ENCODE data around the gene C3orf22. TPM values are rescaled to one million over a fixed set of nuclear protein-coding genes. Genes with fewer than 3 reads are reported as not detected.

The C3orf22 gene
- total and polyA plus RNA-seq, 2 experiments from 2014 or later, result not detected

GRCh38 chr3:126540342-126540849 lies 18.3 kb downstream of the C3orf22 start:
- 2 to 3% methylated on average over 9 of the region's 9 CpGs for WGBS, 2 experiments (ENCODE audit: low coverage in 1 of 2, low lambda C conversion rate in 2 of 2, missing lambda C conversion rate in 2 of 2)
- peak overlapping the region; percentile 60 for H3K27ac ChIP-seq

DNA sequence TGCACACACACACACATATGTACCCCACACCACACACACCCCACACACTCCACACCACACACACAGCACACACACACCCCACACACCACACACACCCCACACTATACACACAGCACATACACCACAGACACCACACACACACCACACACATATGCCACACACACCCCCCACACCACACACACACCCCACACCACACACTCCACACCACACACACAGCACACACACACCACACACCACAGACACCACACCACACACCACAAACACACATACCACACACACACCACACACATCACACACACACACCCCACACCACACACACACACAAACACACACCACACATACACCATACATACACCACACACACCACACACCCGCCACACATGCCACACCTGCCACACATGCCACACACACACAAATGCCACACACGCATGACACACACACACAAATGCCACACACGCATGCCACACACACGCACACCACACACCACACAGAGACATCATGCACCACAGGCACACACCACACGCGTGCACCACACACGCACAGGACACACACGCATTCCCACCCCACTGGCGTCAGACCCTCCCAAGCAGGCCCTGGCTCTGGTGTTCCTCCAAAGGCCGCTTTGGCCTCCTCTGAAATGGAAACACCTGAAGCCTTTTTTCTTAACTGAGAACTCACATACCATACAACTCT lies 19.0 kb downstream of the C3orf22 start:
- H2AFZ ChIP-seq, result no peak overlapping the region
- peak overlapping the region; percentile 60 for H3K27ac ChIP-seq
- DNase-seq, result no peak
- H3K27me3 ChIP-seq (replicated peaks; ENCODE audit: insufficient read depth), result peaks cover 7% of the 10 kb centered on the region; the same call in 1 of the 2 replicates
- H3K4me1 ChIP-seq (ENCODE audit: insufficient read depth), result peaks cover 12% of the 10 kb centered on the region
- peak overlapping the region; percentile 11 for H3K4me2 ChIP-seq (ENCODE audit: unreplicated experiment)
- no peaks in the 10 kb centered on the region for H3K79me2 ChIP-seq (ENCODE audit: insufficient read depth)
- H3K9me3 ChIP-seq (ENCODE audit: low read depth), result no peaks in the 10 kb centered on the region
- in situ Hi-C loops (cut with MboI), result no loop called here
- peaks cover 22% of the 10 kb centered on the region for H3F3A ChIP-seq (ENCODE audit: insufficient read depth)
- no peak overlapping the region for H3K4me3 ChIP-seq
- WGBS, 2 experiments (ENCODE audit: low coverage in 1 of 2, low lambda C conversion rate in 2 of 2, missing lambda C conversion rate in 2 of 2), result 89 to 90% methylated on average over 10 of the region's 10 CpGs
- no peaks in the 10 kb centered on the region for H3K36me3 ChIP-seq (ENCODE audit: low read depth)
- H4K20me1 ChIP-seq (ENCODE audit: insufficient read depth), result no peaks in the 10 kb centered on the region
- peak overlapping the region; percentile 33; the same call in 1 of the 2 replicates for H3K9ac ChIP-seq
- no peaks in the 10 kb centered on the region for H3K9me2 ChIP-seq (ENCODE audit: insufficient read depth)
- TF ChIP-seq EZH2 (IDR thresholded peaks at IDR 0.05; ENCODE audit: insufficient read depth, poor library complexity, severe bottlenecking) (no peak), EZH2phosphoT487 (IDR thresholded peaks at IDR 0.05; ENCODE audit: insufficient read depth, low read depth) (no peak)

More at GRCh38 chr3:126540342-126540849, 18.3 kb downstream of the C3orf22 start:
- in situ Hi-C loops (cut with MboI), result no loop called here
- peaks cover 22% of the 10 kb centered on the region for H3F3A ChIP-seq (ENCODE audit: insufficient read depth)
- no peak overlapping the region for H3K4me3 ChIP-seq
- H3K9me2 ChIP-seq (ENCODE audit: insufficient read depth), result no peaks in the 10 kb centered on the region
- H3K79me2 ChIP-seq (ENCODE audit: insufficient read depth), result no peaks in the 10 kb centered on the region
- H3K27me3 ChIP-seq (replicated peaks; ENCODE audit: insufficient read depth), result 0 out of 2 replicates have a peak, but pooled peaks cover 5% of the 10 kb centered on the region
- no peaks in the 10 kb centered on the region for H4K20me1 ChIP-seq (ENCODE audit: insufficient read depth)
- peaks cover 12% of the 10 kb centered on the region for H3K4me1 ChIP-seq (ENCODE audit: insufficient read depth)
- peak; percentile 99 for DNase-seq
- no peaks in the 10 kb centered on the region for H3K36me3 ChIP-seq (ENCODE audit: low read depth)
- H3K4me2 ChIP-seq (ENCODE audit: unreplicated experiment), result peak overlapping the region; percentile 11
- TF ChIP-seq EZH2 (IDR thresholded peaks at IDR 0.05; ENCODE audit: insufficient read depth, poor library complexity, severe bottlenecking), result no peak
- H3K9ac ChIP-seq, result peak overlapping the region; percentile 33; the same call in 1 of the 2 replicates
- H2AFZ ChIP-seq, result no peak overlapping the region
- H3K9me3 ChIP-seq (ENCODE audit: low read depth), result no peaks in the 10 kb centered on the region

- Histone ChIP-seq H2AFZ (no peak overlapping the region), H3K4me2 (ENCODE audit: unreplicated experiment) (no peak overlapping the region), H3K79me2 (ENCODE audit: insufficient read depth) (no peaks in the 10 kb centered on the region), H3K27ac (no peak overlapping the region), H3K9ac (no peak overlapping the region), H4K20me1 (ENCODE audit: insufficient read depth) (no peaks in the 10 kb centered on the region), H3K27me3 (replicated peaks; ENCODE audit: insufficient read depth) (peaks cover 14% of the 10 kb centered on the region), H3K9me2 (ENCODE audit: insufficient read depth) (no peaks in the 10 kb centered on the region), H3K9me3 (ENCODE audit: low read depth) (no peaks in the 10 kb centered on the region), H3K4me1 (ENCODE audit: insufficient read depth) (peaks cover 12% of the 10 kb centered on the region), H3K36me3 (ENCODE audit: low read depth) (no peaks in the 10 kb centered on the region), H3F3A (ENCODE audit: insufficient read depth) (peaks cover 22% of the 10 kb centered on the region), H3K4me3 (no peak overlapping the region)
- DNase-seq, result no peak
- no peak for TF ChIP-seq EZH2phosphoT487 (IDR thresholded peaks at IDR 0.05; ENCODE audit: insufficient read depth, low read depth)
- in situ Hi-C loops (cut with MboI), result no loop called here
- 42% methylated on average over 5 of the region's 5 CpGs for WGBS, 2 experiments (ENCODE audit: low coverage in 1 of 2, low lambda C conversion rate in 2 of 2, missing lambda C conversion rate in 2 of 2)
Measured at GRCh38 chr3:126538966-126539365, 19.8 kb downstream of the C3orf22 start.

GRCh38 chr3:126538316-126538715 lies 20.4 kb downstream of the C3orf22 start:
- H3K4me2 ChIP-seq (ENCODE audit: unreplicated experiment), result no peak overlapping the region
- H3K79me2 ChIP-seq (ENCODE audit: insufficient read depth), result no peaks in the 10 kb centered on the region
- TF ChIP-seq EZH2 (IDR thresholded peaks at IDR 0.05; ENCODE audit: insufficient read depth, poor library complexity, severe bottlenecking) (no peak), EZH2phosphoT487 (IDR thresholded peaks at IDR 0.05; ENCODE audit: insufficient read depth, low read depth) (no peak)
- H2AFZ ChIP-seq, result no peak overlapping the region
- 61 to 63% methylated on average over 9 of the region's 9 CpGs for WGBS, 2 experiments (ENCODE audit: low coverage in 1 of 2, low lambda C conversion rate in 2 of 2, missing lambda C conversion rate in 2 of 2)
- H3K27ac ChIP-seq, result no peak overlapping the region
- no peak overlapping the region for H3K9ac ChIP-seq
- no peaks in the 10 kb centered on the region for H3K36me3 ChIP-seq (ENCODE audit: low read depth)
- no peaks in the 10 kb centered on the region for H4K20me1 ChIP-seq (ENCODE audit: insufficient read depth)
- H3F3A ChIP-seq (ENCODE audit: insufficient read depth), result peaks cover 22% of the 10 kb centered on the region
- in situ Hi-C loops (cut with MboI), result no loop called here
- peaks cover 20% of the 10 kb centered on the region for H3K27me3 ChIP-seq (replicated peaks; ENCODE audit: insufficient read depth)
- no peak overlapping the region for H3K4me3 ChIP-seq
- H3K4me1 ChIP-seq (ENCODE audit: insufficient read depth), result peaks cover 12% of the 10 kb centered on the region
- no peak for DNase-seq
- no peaks in the 10 kb centered on the region for H3K9me2 ChIP-seq (ENCODE audit: insufficient read depth)
- H3K9me3 ChIP-seq (ENCODE audit: low read depth), result no peaks in the 10 kb centered on the region
